Natural killer cell treated with Interleukin-12 subunit alpha and Interleukin-12 subunit beta and Interleukin-15 and Interleukin-18, amount 100 ng/mL, for 72 hours (primary cell): ENCODE measurements around the gene PINK1. TPM values are rescaled to one million over a fixed set of nuclear protein-coding genes. Genes with fewer than 3 reads are reported as not detected.
A peak's percentile ranks its signal among the peaks of the same experiment; 100 is the strongest.
"Not testable (repeated sequence)": the region's sequence is repeated elsewhere in the genome, so short reads cannot be mapped to it uniquely, and the experiment has no call there.

Experiments
- ATAC-seq, 2 donors: fragments of 150-1000 bp; cut with Tn5 transposase in 1 of 2; sonication (Bioruptor Pico), chemical (Tn5 transposase) in 1 of 2; 2 replicates each; pipeline ENCODE4 v1.10.0; 2021
- DNase-seq: peaks from one replicate; pipeline ENCODE4 v3.0.0; 2022; ENCODE audit warnings: low spot score
- H3K27ac Mint-ChIP-seq, 2 donors: 1 replicate in 1 of 2; 2 replicates in 1 of 2; pipeline ENCODE4 v1.8.0; 2022; ENCODE audit warnings: mixed read lengths in 2 of 2, mild to moderate bottlenecking in 1 of 2, moderate library complexity in 1 of 2
- H3K27me3 Mint-ChIP-seq, 2 donors: 1 replicate in 1 of 2; 2 replicates in 1 of 2; pipeline ENCODE4 v1.8.0; 2022; ENCODE audit warnings: mixed read lengths in 2 of 2
- H3K36me3 Mint-ChIP-seq: one replicate; pipeline ENCODE4 v1.8.0; 2022; ENCODE audit warnings: mixed read lengths
- H3K4me1 Mint-ChIP-seq, 2 donors: 1 replicate in 1 of 2; 2 replicates in 1 of 2; pipeline ENCODE4 v1.8.0; 2022; ENCODE audit warnings: low read depth in 2 of 2, mixed read lengths in 2 of 2, mild to moderate bottlenecking in 1 of 2
- H3K4me3 Mint-ChIP-seq: one replicate; pipeline ENCODE4 v1.8.0; 2022; ENCODE audit warnings: mixed read lengths
- H3K9me3 Mint-ChIP-seq: 2 replicates; pipeline ENCODE4 v1.8.0; 2022; ENCODE audit warnings: mixed read lengths
- total RNA-seq, 2 donors: library from RNA; stranded (reverse); gene quantifications; one replicate each; pipeline ENCODE4 v1.2.3, GENCODE V29; 2022

PINK1 gene
- total RNA-seq, 2 donors from 2014 or later: 3.8 to 4.7 TPM

- no peaks in the 10 kb centered on the region for H3K36me3 Mint-ChIP-seq
- H3K9me3 Mint-ChIP-seq: no peaks in the 10 kb centered on the region
- peaks cover 0 to 3% of the 10 kb centered on the region in 2 donors for H3K27me3 Mint-ChIP-seq
- no peaks in the 10 kb centered on the region for H3K4me1 Mint-ChIP-seq
- H3K27ac Mint-ChIP-seq: no peak overlapping the region
- ATAC-seq (no peak), DNase-seq (no peak)
- H3K4me3 Mint-ChIP-seq: no peak overlapping the region
These were observed 32.0 kb upstream of the PINK1 start for GRCh38 chr1:20601129-20601825.

- H3K9me3 Mint-ChIP-seq: no peaks in the 10 kb centered on the region
- no peak overlapping the region for H3K27ac Mint-ChIP-seq
- no peak overlapping the region for H3K4me3 Mint-ChIP-seq
- H3K27me3 Mint-ChIP-seq: peaks cover 0 to 3% of the 10 kb centered on the region in 2 donors
- no peaks in the 10 kb centered on the region for H3K36me3 Mint-ChIP-seq
- ATAC-seq (no peak), DNase-seq (no peak)
- no peaks in the 10 kb centered on the region for H3K4me1 Mint-ChIP-seq
These were observed 30.3 kb upstream of the PINK1 start for GRCh38 chr1:20602851-20603450.

GRCh38 chr1:20603504-20604464 is 29.5 kb upstream of the PINK1 start:
- no peaks in the 10 kb centered on the region for H3K36me3 Mint-ChIP-seq
- no peaks in the 10 kb centered on the region for H3K4me1 Mint-ChIP-seq
- H3K27ac Mint-ChIP-seq: no peak overlapping the region
- H3K9me3 Mint-ChIP-seq: no peaks in the 10 kb centered on the region
- DNase-seq (no peak), ATAC-seq (no peak)
- no peak overlapping the region for H3K4me3 Mint-ChIP-seq
- H3K27me3 Mint-ChIP-seq: peaks cover 0 to 3% of the 10 kb centered on the region in 2 donors

- no peaks in the 10 kb centered on the region for H3K4me1 Mint-ChIP-seq
- H3K27ac Mint-ChIP-seq: no peak overlapping the region
- DNase-seq: no peak
- no peak for ATAC-seq
- H3K9me3 Mint-ChIP-seq: no peaks in the 10 kb centered on the region
- no peak overlapping the region for H3K4me3 Mint-ChIP-seq
- no peaks in the 10 kb centered on the region for H3K36me3 Mint-ChIP-seq
- peaks cover 0 to 3% of the 10 kb centered on the region in 2 donors for H3K27me3 Mint-ChIP-seq
These were observed 28.6 kb upstream of the PINK1 start for GRCh38 chr1:20604678-20605077.

DNA sequence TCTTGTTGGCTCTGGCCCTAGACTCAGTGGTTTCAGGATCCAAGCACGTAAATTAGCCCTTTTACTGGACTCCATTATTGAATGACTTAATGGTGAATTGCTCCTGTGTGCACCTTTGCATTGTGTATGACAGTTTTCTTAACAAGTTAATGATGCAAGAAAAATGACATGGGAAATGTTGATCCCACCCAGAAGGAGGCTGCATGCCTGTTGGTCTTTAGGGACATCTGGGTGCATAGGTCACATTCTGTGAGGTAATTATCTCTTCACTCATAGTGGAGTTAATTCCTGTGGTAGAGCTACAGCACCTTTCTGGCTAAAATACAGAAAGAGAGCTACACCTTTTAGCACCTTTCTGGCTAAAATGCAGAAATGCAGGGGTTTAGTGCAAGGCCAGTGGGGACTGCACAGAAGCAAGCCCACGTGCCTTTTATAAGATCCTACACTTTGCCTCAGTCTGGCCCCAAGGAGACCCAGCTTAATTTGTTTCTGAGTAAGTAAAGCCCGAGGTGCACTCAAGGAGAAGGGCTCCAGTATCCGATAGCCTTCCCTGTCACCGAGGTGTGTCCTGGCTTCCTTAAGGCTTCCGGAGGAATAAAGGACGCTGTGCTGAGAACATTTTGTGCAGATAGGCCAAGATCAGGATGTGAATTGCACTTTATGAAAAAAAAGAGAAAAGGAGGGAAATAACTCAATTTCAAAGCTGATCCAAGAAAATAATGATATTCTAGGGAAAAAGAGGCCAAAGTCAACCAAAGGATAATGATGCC is 26.3 kb upstream of the PINK1 start:
- H3K27me3 Mint-ChIP-seq, H3K9me3 Mint-ChIP-seq, H3K4me1 Mint-ChIP-seq, H3K27ac Mint-ChIP-seq, H3K36me3 Mint-ChIP-seq, DNase-seq, ATAC-seq, H3K4me3 Mint-ChIP-seq: not testable (repeated sequence)

GRCh38 chr1:20609541-20609940 is 23.7 kb upstream of the PINK1 start:
- ATAC-seq: no peak
- Mint-ChIP-seq H3K27ac (no peak overlapping the region), H3K36me3 (no peaks in the 10 kb centered on the region), H3K4me1 (no peaks in the 10 kb centered on the region), H3K27me3 (peaks cover 0 to 5% of the 10 kb centered on the region in 2 donors), H3K9me3 (no peaks in the 10 kb centered on the region), H3K4me3 (no peak overlapping the region)
- DNase-seq: no peak

DNA sequence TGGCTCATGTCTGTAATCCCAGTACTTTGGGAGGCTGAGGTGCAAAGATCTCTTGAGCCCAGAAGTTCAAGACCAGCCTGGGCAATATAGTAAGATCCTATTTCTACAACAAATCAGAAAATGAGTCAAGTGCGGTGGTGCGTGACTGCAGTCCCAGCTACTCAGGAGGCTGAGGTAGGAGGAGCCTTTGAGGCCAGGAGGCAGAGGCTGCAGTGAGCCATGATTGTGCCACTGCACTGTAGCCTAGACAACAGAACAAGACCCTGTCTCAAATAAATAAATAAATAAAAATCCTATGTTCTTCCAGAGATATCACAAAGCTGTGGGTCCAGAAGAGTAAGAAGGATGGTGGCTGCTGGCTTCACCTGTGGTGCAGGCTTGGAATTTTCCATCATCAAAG is 22.3 kb upstream of the PINK1 start:
- Mint-ChIP-seq H3K4me3 (no peak overlapping the region), H3K9me3 (no peaks in the 10 kb centered on the region), H3K36me3 (no peaks in the 10 kb centered on the region), H3K27me3 (peaks cover 0 to 5% of the 10 kb centered on the region in 2 donors), H3K4me1 (no peaks in the 10 kb centered on the region), H3K27ac (no peak overlapping the region)
- no peak for ATAC-seq
- no peak for DNase-seq

DNA sequence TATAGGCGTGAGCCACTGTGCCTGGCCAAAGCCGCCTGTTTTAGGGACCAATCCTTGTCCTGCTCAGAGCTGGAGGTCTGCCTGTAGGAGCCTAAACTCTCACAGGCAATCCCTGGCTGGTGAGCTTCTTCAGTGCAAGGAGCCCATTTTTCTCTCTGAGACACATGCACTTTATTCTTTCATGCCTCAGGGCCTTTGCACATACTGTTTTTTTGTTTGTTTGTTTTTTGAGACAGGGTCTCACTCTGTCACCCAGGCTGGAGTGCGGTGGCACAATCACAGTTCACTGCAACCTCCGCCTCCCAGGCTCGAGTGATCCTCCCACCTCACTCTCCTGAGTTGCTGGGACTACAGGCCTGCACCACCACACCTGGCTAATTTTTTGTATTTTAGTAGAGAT is 21.6 kb upstream of the PINK1 start:
- Mint-ChIP-seq H3K4me3 (no peak overlapping the region), H3K9me3 (no peaks in the 10 kb centered on the region), H3K27ac (no peak overlapping the region), H3K27me3 (peaks cover 0 to 8% of the 10 kb centered on the region in 2 donors), H3K36me3 (no peaks in the 10 kb centered on the region), H3K4me1 (no peaks in the 10 kb centered on the region)
- ATAC-seq: no peak
- no peak for DNase-seq

DNA sequence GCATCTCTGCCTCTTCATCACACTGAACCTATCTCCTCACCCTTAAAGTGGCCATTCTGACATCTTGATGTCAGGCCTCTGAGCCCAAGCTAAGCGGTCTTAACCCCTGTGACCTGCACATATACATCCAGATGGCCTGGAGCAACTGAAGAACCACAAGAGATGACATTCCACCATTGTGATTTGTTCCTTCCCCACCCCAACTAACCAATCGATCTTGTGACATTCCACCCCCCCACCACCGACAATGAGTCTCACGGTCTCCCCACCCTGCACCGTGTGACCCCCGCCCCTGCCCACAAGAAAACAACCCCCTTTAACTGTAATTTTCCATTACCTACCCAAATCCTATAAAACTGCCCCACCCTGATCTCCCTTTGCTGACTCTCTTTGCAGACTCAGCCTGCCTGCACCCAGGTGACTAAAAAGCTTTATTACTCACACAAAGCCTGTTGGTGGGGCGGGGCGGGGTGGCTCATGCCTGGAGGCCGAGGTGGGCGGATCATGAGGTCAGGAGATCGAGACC is 21.0 kb upstream of the PINK1 start:
- no peak for ATAC-seq
- Mint-ChIP-seq H3K4me1 (no peaks in the 10 kb centered on the region), H3K27ac (no peak overlapping the region), H3K9me3 (no peaks in the 10 kb centered on the region), H3K27me3 (peaks cover 0 to 11% of the 10 kb centered on the region in 2 donors), H3K36me3 (no peaks in the 10 kb centered on the region), H3K4me3 (no peak overlapping the region)
- no peak for DNase-seq

DNA sequence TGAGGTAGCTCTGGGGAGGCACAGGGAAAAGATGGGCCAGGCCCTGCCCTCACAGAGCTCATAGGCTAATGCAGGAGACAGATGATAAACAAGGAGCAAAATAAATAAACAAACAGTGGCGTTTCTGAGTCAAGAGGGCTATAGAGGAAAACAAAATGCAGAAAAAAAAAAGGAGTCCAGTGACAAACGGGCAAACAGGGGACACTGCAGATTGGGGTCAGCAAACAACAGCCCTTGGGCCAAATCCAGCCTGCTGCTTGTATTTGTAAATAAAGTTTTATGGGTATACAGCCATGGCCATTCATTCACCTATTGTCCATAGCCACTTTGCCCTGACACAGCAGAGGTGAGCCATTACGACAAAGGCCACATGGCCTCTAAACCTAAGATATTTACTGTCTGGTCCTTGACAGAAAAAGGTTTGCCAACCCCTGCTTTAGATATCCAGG is 19.1 kb upstream of the PINK1 start:
- ATAC-seq (no peak), DNase-seq (no peak)
- H3K4me1 Mint-ChIP-seq: no peaks in the 10 kb centered on the region
- no peak overlapping the region for H3K4me3 Mint-ChIP-seq
- no peaks in the 10 kb centered on the region for H3K36me3 Mint-ChIP-seq
- H3K27ac Mint-ChIP-seq: peak overlapping the region in 1 of 2 donors; percentile 8
- no peaks in the 10 kb centered on the region for H3K9me3 Mint-ChIP-seq
- H3K27me3 Mint-ChIP-seq: peaks cover 0 to 13% of the 10 kb centered on the region in 2 donors

DNA sequence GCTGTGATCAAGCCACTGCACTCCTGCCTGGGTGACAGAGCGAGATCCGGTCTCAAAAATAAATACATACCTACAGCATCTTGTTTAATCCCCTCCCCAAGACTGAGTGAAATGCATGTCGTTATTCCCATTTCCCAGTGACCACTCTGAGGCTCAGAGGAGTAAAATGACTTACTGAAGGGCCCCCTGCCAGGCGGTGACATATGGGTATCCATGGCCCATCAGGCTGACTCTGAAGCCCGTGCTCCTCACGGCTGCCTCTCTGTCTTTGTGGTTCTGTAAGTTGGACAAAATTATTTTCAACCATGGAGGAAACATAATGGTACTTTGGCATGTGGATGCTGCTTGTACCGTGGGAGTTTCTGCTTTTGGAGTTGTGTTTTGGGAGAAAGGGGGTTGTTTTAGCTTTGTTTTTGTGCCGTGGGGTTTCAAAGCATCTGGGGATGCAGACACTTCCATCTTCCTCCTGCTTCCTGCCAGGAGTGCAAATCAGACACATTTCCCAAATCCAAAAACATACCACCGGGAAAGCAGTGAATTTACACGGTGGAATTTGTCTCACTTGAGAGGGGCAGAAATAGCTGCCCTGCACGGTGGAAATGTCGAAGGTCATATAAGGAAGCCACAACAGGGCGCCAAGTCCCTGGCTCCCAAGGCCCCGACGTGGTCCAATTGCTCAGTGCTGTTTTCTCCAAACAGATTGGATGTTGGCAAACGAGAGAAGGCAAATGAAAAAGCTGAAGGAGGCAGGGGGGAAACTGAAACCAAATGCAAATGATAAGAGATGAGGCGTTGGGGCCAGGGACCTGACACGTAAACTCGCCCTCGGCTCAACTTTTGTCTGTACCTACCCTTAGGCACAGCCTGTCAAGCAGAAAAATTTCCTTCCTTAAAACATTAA is 17.1 kb upstream of the PINK1 start:
- peaks cover 0 to 15% of the 10 kb centered on the region in 2 donors for H3K27me3 Mint-ChIP-seq

GRCh38 chr1:20616847-20617487 is 16.3 kb upstream of the PINK1 start:
- DNase-seq (no peak), ATAC-seq (no peak)
- H3K36me3 Mint-ChIP-seq: no peaks in the 10 kb centered on the region
- no peaks in the 10 kb centered on the region for H3K4me1 Mint-ChIP-seq
- no peak overlapping the region for H3K27ac Mint-ChIP-seq
- H3K9me3 Mint-ChIP-seq: no peaks in the 10 kb centered on the region
- peaks cover 0 to 15% of the 10 kb centered on the region in 2 donors for H3K27me3 Mint-ChIP-seq
- H3K4me3 Mint-ChIP-seq: no peak overlapping the region

More for the DNA sequence above, 17.1 kb upstream of the PINK1 start:
- Mint-ChIP-seq H3K4me3 (no peak overlapping the region), H3K9me3 (no peaks in the 10 kb centered on the region), H3K36me3 (no peaks in the 10 kb centered on the region), H3K4me1 (no peaks in the 10 kb centered on the region), H3K27ac (no peak overlapping the region)
- no peak for DNase-seq
- ATAC-seq: no peak
